Activated CD4-positive, alpha-beta T cell treated with anti-CD3 and anti-CD28 coated beads, Interleukin-2, Interleukin-6, amounts not matched to agents 100 ng/mL and 50 ng/mL, durations not matched to agents 16 hours and 8 hours (primary cell): ENCODE results near the gene RUNX1.

ENCODE experiments used
- DNase-seq: peaks from one replicate; pipeline ENCODE4 v3.0.0-alpha.2; 2020

RUNX1 gene

GRCh38 chr21:34914239-34914638, 134.9 kb downstream of the RUNX1 start:
- no peak for DNase-seq

DNA sequence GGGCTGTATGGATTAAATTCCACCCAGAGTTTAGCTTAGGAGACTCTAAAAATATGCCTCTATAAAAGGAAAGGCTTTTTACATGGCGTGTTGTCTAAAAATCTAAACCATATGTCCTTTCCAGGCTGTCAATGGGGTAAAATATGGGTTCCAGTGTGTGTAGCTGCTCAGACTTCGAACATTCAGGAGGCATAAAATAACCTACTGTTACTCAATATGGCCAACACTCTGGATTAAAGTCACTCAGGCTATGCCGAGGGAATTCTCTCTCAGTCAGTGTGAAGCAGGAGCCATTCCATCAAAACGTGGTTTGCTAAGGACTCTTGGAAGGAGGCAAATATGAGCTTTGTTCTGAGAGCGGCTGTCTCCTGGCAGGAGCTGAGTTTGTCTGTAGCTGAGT, 135.3 kb downstream of the RUNX1 start:
- no peak for DNase-seq

DNA sequence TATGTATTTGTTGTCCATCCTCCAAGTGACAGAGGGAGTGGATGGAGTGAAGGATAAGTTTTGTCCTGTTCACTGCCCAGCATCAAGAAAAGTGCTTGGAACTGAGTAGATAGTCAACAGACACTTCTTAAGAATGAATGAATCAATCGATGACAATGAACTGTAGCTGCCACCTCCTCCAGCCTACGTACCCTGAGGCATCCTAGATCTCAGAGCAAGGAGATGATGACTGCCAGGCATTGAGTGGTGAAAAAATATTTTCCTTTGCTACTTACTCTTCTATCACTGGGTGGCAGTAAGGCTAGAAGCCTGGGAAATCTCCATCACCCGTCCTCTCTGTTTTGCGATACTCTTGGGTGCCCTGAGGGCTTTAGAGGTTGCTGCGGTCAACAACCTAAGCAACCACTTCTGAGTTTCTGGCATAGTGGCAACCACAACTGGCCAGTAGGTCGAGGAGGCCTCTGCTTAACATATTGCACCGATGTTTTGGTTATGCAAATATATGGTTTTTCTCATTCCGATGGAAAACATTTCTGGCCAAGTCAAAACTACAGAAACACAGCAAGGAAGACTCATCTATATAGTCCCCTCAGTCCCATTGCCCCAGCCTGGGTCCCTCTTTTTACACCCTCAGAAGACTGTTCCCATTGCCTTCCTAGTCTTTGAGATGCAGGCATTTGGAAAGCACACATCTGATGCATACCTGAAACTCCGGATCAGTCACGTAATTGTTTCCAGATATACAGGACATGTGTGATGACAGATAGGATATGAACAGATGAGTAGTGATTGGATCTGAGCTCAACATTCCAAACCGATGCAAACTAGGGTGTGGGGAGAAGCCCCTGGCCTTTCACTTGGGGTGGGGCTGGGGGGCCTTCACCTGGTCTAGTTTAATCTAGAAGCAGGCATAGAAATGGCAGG, 136.8 kb downstream of the RUNX1 start:
- DNase-seq, result no peak

DNA sequence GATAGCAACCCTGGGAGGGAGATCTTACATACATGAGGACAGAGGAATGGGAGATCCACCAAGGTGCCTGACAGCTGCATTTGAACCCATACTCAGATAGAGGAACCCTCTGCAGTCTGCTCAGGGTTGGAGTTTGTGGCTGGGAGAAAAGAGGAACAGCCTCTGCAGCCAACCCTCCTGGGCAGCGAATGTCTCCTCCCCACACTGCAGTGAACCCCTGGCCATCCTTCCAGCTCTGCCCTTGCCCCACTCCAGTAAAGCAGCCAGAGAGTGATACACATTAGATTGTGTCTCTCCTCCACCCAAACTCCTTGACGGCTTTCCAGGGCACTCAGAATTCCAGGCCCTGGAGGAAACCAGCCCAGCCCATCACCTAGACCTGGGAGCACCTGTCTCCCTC, 137.7 kb downstream of the RUNX1 start:
- DNase-seq, result no peak

- DNase-seq, result no peak
Measured at GRCh38 chr21:34910396-34910795, 138.7 kb downstream of the RUNX1 start.

DNA sequence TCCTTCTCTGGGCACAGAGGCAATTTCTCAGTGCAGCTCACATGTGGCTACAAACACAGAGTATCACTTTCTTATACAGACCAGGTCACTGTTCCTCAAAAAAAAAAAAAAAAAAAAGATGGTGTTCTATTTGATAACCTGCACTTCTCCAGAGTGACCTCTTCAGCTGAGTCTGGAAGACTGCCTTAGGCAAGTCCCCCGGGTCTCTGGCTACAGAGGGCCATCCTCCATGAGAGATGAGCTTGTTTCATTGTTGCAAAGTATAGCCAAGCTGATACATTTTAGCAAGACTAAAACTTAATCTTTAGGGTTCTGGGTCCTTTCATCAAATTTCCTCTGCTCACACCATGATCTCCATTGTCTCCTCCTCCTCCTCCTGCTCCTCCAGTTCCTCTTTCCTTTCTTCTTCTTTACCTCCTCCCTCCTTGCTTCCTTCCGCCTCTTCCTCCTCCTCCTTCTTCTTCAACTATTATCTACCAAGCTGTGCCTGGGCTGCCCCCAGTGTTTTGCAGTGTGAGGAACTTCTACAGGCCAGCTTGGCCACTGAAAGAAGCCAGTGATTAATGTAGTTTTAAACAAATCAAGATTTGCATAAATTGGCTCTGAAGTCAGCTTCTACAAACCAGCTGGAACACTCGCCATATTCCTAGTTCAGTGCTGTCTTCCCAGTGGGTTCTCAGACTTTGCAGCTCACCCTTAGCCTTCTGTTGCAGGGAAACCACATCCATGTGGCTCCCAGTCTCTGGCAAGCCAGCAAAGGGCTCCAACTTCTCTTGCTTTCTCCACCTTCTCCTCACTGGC, 139.4 kb downstream of the RUNX1 start:
- no peak for DNase-seq

- no peak for DNase-seq
Measured at GRCh38 chr21:34908419-34909055, 140.6 kb downstream of the RUNX1 start.

DNA sequence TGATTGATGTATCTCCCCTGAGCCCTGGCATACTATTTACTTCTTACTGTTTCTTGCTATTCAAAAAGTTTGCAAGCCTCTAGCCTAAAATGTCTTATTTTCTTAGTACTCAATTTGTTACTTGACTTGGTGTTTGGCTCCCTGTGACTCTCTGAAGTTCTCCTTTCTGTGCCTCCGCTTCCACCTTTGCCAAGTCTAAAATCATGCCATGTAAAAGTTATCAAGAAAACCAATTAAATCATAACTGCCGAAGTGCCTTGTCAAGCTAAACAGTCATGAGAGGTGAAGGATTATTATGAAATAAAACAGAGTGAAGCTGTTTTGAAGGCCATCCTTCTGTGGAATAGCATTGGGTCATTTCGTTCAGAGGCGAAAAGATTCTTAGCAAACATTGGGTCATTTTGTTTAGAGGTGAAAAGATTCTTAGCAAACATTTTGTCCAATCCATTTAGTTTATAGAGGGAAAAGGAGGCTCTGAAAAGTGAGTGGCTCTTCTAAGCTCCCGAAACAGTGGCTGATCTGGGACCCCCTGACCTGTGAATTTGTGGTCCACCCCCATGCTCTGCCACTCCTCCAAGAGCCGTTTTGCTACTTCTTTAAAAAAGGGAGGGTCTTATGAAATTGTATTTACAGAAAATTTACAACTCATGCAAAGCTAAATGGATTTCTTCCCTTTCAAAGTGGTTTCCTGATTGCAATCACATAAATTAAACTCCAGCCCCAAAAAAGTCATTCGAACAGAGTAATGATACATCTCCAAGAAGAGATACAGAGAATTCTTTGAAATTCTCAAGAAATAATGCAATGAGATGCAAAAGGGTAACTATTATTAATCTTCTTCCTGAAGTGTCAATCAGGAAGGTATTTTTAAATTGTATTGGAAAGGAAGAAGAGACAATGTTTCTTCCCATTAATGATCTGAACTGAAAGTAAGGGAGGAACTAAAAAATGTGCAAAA, 141.4 kb downstream of the RUNX1 start:
- DNase-seq, result no peak

- DNase-seq, result no peak
Measured at GRCh38 chr21:34906401-34906800, 142.7 kb downstream of the RUNX1 start.

DNA sequence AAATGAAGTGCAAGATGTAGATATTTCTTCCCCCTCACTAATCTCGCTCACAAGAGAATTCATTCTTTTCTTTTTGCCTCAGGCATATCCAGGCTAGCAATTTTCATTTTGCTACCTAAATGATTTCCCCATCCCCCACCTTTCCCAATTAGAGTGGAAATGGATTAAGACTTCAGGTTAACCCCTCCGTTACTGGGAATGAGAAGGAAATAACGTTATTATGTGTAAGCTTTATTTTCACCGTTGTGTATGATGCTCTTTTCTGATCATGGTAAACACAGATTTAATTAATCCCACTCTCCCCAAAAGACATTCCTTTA, 143.9 kb downstream of the RUNX1 start:
- DNase-seq, result no peak

GRCh38 chr21:34904526-34905217, 144.4 kb downstream of the RUNX1 start:
- DNase-seq, result no peak

GRCh38 chr21:34900376-34900775, 148.7 kb downstream of the RUNX1 start:
- DNase-seq, result no peak

- DNase-seq, result no peak
Measured at GRCh38 chr21:34899760-34900159, 149.3 kb downstream of the RUNX1 start.

DNA sequence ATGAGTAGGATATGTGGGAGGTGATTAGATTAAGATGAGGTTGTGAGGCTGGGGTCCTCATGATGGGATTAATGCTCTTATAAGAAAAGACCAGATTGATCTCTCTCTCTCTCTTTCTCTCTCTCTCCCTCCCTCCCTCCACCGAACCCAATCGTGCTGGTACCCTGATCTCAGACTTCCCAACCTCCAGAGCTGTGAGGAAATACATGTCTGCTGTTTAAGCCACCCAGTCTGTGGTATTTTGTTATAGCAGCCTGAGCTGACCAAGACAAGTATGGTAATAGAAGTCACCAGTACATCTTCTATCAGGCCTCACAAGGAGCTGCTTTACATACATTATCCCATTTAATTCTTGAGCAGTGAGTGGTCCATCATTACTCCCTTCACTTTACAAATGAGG, 149.8 kb downstream of the RUNX1 start:
- no peak for DNase-seq

DNA sequence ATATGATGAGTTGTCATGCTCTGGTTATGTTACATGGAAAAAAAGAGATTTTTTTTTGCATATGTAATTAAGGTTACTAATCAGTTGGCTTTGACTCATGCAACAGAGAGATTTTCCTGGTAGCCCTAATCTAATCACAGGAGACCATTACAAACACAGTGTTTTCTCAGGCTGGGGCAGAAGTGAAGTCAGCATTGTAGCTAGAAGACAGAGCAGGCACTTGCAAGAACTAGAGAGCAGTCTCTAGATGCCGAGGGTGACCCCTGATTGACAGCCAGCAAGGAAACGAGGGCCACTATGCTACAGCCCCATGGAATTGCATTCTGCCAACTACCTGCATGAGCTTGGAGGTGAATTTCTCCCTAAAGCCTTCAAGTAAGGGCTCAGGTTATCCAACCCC, 151.3 kb downstream of the RUNX1 start:
- no peak for DNase-seq

DNA sequence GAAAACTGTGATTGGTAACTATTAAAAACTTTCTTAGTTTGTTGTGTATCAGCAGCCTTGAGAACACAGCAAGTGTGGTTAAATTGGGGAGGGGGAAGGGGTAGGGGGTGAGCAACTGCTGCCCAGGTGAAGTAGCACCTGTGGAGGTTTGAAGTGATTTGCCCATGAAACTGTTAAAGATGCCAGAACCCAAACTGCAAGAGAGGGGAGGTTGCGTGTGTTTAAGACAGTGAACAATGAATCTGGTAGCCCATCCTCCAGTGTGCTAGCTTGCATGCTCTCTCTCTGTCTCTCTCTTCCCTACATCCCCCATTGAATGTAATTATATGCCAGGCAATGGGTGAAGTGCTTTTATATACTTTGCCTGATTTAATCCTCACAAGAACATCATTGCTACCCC, 154.7 kb downstream of the RUNX1 start:
- no peak for DNase-seq

GRCh38 chr21:34892209-34892608, 156.9 kb downstream of the RUNX1 start:
- DNase-seq, result no peak

GRCh38 chr21:34891613-34891943, 157.5 kb downstream of the RUNX1 start:
- no peak for DNase-seq

- no peak for DNase-seq
Measured at GRCh38 chr21:34890724-34891612, 158.1 kb downstream of the RUNX1 start.

- no peak for DNase-seq
Measured at GRCh38 chr21:34890470-34890723, 158.7 kb downstream of the RUNX1 start.
